Testis (tissue), 3 donors: ENCODE results near the gene PRND. TPM values are rescaled to one million over a fixed set of nuclear protein-coding genes. Genes with fewer than 3 reads are reported as not detected.
A peak's percentile ranks its signal among the peaks of the same experiment; 100 is the strongest.

ENCODE experiments used
- DNase-seq: peaks from one replicate; pipeline ENCODE4 v3.0.0-alpha.2; 2019
- H3K27ac ChIP-seq, 2 donors: fragments of 200-600 bp; sonication (generic); one replicate each; pipeline ENCODE4 v1.5.1; 2019
- H3K27me3 ChIP-seq: fragments of 200-600 bp; sonication (generic); one replicate; pipeline ENCODE4 v1.5.1; 2019
- H3K36me3 ChIP-seq: fragments of 200-600 bp; sonication (generic); one replicate; pipeline ENCODE4 v1.5.1; 2017; ENCODE audit warnings: low read depth; ENCODE audit errors: missing control alignments
- H3K4me1 ChIP-seq: fragments of 200-600 bp; sonication (generic); one replicate; pipeline ENCODE4 v1.5.1; 2019
- H3K4me3 ChIP-seq, 2 donors: fragments of 200-600 bp; sonication (generic); one replicate each; pipeline ENCODE4 v1.5.1; 2017 to 2019
- H3K9me3 ChIP-seq: fragments of 200-600 bp; sonication (generic); one replicate; pipeline ENCODE4 v1.5.1; 2017
- POLR2A ChIP-seq: fragments of 450-650 bp; IDR thresholded peaks from one replicate; pipeline ENCODE4 v1.6.1; 2017; ENCODE audit warnings: antibody characterized with exemption, mild to moderate bottlenecking, moderate library complexity
- WGBS, 2 donors: methylation state at CpG; one replicate each; pipeline ENCODE4 v1.1.5; 2018; 5-methylcytosine and 5-hydroxymethylcytosine counted together
- intact Hi-C: fragments of 100-400 bp; cut with DNase I; formaldehyde crosslinking; loops from one replicate; pipeline ENCODE4 v1.15.1; 2023; ENCODE audit warnings: low total_unique reads
- polyA plus RNA-seq: library from polyadenylated mRNA; stranded (reverse); fragments of 350-450 nt; fragmentation: Illumina TruSeq; extraction: RNeasy Lipid Tissue Mini Kit (QIAGEN cat#74804); gene quantifications from one replicate; pipeline ENCODE4 v1.2.3, GENCODE V29; 2014; ENCODE audit warnings: low read depth, low replicate concordance; ENCODE audit not compliant: insufficient read depth
- total RNA-seq, 2 donors: library from RNA; depleted of rRNA; stranded (reverse); fragments of >200 nt; gene quantifications; one replicate each; pipeline ENCODE4 v1.2.3, GENCODE V29; 2016
- TF ChIP-seq, protein P1 (sequence below), 3 experiments: fragments of 450-650 bp in 2 of 3; fragments of 200-600 bp in 1 of 3; sonication (generic) in 1 of 3; IDR thresholded peaks; one replicate each; pipeline ENCODE4 v1.5.1; 2016 to 2019; ENCODE audit warnings: antibody characterized with exemption in 3 of 3, mild to moderate bottlenecking in 2 of 3, moderate library complexity in 1 of 3

Gene PRND
- total and polyA plus RNA-seq, 3 donors from 2014 or later, result 147 to 729 (median 431) TPM

DNA sequence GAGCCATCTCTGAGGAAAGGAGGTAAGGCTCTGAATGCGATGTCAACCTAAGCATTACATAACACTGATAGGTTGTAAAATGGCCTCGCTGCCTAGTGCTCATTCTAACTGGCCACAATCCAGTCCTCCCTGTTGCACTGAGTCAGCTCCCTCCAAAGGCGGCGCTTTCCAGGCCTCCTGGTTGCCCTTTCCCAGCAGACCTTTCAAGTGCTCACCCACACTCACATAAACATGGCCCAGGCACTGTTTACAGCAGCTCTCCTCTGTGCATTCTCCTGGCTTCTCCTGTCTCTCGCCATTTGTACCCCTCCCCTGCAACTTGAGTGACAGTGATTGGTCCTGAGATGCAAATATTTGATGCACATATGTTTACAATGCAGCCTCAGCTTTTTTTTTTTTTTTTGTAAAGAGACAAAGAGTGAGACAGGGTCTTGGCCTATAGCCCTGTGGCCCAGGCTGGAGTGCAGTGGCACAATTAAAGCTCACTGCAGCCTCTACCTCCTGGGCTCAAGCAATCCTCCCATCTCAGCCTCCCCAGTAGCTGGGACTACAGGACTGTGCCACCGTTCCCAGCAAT, 36.8 kb upstream of the PRND start:
- intact Hi-C loops, result no loop called here
- Histone ChIP-seq H3K9me3 (no peaks in the 10 kb centered on the region), H3K27me3 (no peaks in the 10 kb centered on the region), H3K36me3 (no peaks in the 10 kb centered on the region), H3K27ac (peak overlapping the region in 1 of 2 donors; percentile 99), H3K4me1 (peaks cover 13% of the 10 kb centered on the region), H3K4me3 (no peak overlapping the region)
- no peak for DNase-seq
- WGBS, 2 donors, result 85 to 95% methylated on average over 6 of the region's 6 CpGs
- no peak for TF ChIP-seq POLR2A
- TF ChIP-seq, protein P1, sequence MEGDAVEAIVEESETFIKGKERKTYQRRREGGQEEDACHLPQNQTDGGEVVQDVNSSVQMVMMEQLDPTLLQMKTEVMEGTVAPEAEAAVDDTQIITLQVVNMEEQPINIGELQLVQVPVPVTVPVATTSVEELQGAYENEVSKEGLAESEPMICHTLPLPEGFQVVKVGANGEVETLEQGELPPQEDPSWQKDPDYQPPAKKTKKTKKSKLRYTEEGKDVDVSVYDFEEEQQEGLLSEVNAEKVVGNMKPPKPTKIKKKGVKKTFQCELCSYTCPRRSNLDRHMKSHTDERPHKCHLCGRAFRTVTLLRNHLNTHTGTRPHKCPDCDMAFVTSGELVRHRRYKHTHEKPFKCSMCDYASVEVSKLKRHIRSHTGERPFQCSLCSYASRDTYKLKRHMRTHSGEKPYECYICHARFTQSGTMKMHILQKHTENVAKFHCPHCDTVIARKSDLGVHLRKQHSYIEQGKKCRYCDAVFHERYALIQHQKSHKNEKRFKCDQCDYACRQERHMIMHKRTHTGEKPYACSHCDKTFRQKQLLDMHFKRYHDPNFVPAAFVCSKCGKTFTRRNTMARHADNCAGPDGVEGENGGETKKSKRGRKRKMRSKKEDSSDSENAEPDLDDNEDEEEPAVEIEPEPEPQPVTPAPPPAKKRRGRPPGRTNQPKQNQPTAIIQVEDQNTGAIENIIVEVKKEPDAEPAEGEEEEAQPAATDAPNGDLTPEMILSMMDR (IDR thresholded peaks at IDR 0.05), result no peak

DNA sequence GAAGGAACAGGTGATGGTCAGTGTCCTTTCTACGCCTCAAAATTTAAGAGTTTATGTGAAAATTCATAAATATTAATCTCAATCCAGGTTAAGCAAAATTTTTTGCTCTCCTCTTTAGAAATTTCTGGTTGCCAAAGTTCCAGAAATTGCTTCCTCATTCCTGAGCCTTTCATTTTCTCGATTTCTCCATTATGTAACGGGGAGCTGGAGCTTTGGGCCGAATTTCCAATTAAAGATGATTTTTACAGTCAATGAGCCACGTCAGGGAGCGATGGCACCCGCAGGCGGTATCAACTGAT, 35.8 kb upstream of the PRND start:
- Histone ChIP-seq H3K9me3 (no peaks in the 10 kb centered on the region), H3K4me1 (peaks cover 13% of the 10 kb centered on the region), H3K36me3 (no peaks in the 10 kb centered on the region), H3K27me3 (no peaks in the 10 kb centered on the region), H3K27ac (peak overlapping the region; percentile 91 to 99), H3K4me3 (peak overlapping the region; percentile 90 to 98)
- TF ChIP-seq, protein P1 (IDR thresholded peaks at IDR 0.05), result no peak
- no peak for TF ChIP-seq POLR2A
- WGBS, 2 donors, result 8 to 10% methylated on average over 8 of the region's 8 CpGs
- intact Hi-C loops, result no loop called here
- no peak for DNase-seq

DNA sequence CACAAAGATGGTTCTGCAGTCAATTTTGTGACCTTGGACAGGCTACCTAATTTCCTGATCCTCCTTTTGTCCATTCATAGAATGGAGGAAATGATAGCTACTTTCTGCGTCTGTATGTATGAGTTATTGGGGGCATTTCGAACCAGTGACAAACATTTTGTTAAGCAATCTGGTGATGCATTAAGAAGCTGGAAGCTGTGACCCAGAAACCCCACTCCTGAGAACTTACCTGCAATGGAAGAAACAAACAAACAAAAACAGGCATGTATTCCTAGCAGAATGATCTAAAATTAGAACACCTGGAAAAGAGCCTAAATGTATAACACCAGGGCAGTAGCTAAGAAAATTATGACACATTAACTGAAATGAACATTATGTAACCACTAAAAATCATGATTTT, 33.4 kb upstream of the PRND start:
- intact Hi-C loops, result no loop called here
- 57 to 73% methylated on average over 2 of the region's 2 CpGs for WGBS, 2 donors
- no peak for DNase-seq
- Histone ChIP-seq H3K36me3 (no peaks in the 10 kb centered on the region), H3K4me1 (peaks cover 13% of the 10 kb centered on the region), H3K4me3 (no peak overlapping the region), H3K9me3 (no peaks in the 10 kb centered on the region), H3K27me3 (no peaks in the 10 kb centered on the region), H3K27ac (no peak overlapping the region)
- TF ChIP-seq, protein P1 (IDR thresholded peaks at IDR 0.05), result no peak
- no peak for TF ChIP-seq POLR2A

DNA sequence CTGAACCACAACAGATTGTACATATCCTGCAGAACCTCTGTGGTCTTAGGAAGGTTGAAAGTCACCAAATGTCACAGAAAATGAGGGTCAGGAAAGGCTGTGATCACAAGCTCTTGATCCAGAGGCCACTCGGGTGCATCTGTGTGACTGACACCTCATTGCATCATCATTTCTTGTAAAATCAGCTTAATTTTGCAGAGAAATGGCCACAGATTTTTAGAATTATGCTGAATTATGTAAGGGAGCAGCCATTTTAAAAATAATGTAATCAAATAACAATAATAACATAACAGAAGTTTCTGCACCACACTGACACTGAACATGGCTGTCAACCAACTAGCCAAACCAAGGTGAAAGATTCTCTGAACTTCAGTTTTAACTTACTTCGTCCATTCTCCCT, 32.5 kb upstream of the PRND start:
- no peak for DNase-seq
- H3K4me3 ChIP-seq, result no peak overlapping the region
- no peaks in the 10 kb centered on the region for H3K9me3 ChIP-seq
- intact Hi-C loops, result no loop called here
- H3K36me3 ChIP-seq, result no peaks in the 10 kb centered on the region
- TF ChIP-seq POLR2A, result no peak
- TF ChIP-seq, protein P1 (IDR thresholded peaks at IDR 0.05), result no peak
- peaks cover 13% of the 10 kb centered on the region for H3K4me1 ChIP-seq
- H3K27me3 ChIP-seq, result no peaks in the 10 kb centered on the region
- 55 to 62% methylated on average over 2 of the region's 2 CpGs for WGBS, 2 donors
- H3K27ac ChIP-seq, result no peak overlapping the region

DNA sequence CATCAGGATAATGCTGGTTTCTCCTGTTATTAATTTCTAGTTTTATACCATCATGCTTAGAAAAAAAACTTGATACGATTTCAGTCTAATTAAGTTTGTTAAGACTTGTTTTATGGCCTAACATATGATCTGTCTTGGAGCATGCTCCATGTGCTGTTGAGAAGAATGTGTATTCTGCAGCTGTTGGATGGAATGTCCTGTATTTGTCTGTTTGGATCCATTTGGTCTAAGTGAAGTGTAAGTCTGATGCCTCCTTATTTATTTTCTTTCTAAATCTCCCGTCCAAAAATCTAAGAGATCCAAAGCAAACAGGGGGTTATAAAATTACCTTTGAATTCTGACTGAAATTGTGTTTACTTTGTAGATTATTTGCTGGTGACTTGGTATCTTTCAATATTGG, 30.0 kb upstream of the PRND start:
- H3K36me3 ChIP-seq, result no peaks in the 10 kb centered on the region
- TF ChIP-seq POLR2A, result no peak
- TF ChIP-seq, protein P1 (IDR thresholded peaks at IDR 0.05), result no peak
- H3K27me3 ChIP-seq, result no peaks in the 10 kb centered on the region
- H3K4me1 ChIP-seq, result peaks cover 9% of the 10 kb centered on the region
- no peak overlapping the region for H3K4me3 ChIP-seq
- intact Hi-C loops, result no loop called here
- DNase-seq, result no peak
- WGBS, 2 donors, result 45 to 54% methylated on average over 2 of the region's 2 CpGs
- H3K9me3 ChIP-seq, result no peaks in the 10 kb centered on the region
- no peak overlapping the region for H3K27ac ChIP-seq
